Thyroid gland (tissue), 4 donors: ENCODE measurements around the gene EID2B. TPM values are rescaled to one million over a fixed set of nuclear protein-coding genes. Genes with fewer than 3 reads are reported as not detected.

Experiments used
- DNase-seq, 2 donors: peaks; one replicate each; pipeline ENCODE4 v3.0.0-alpha.2; 2019
- H3K27ac ChIP-seq, 3 donors: fragments of 200-600 bp; sonication (generic); 1 replicate in 2 of 3; 2 replicates in 1 of 3; pipeline ENCODE4 v1.5.1; 2016 to 2019; ENCODE audit warnings: mild to moderate bottlenecking in 1 of 3, moderate library complexity in 1 of 3
- H3K27me3 ChIP-seq: fragments of 200-600 bp; sonication (generic); one replicate; pipeline ENCODE4 v1.5.1; 2019
- H3K36me3 ChIP-seq, 2 donors: fragments of 200-600 bp; sonication (generic); one replicate each; pipeline ENCODE4 v1.5.1; 2016 to 2019
- H3K4me1 ChIP-seq, 2 donors: fragments of 200-600 bp; sonication (generic); one replicate each; pipeline ENCODE4 v1.5.1; 2017 to 2019
- H3K4me3 ChIP-seq, 3 donors: fragments of 200-600 bp; sonication (generic); replicated peaks in 1 of 3; 1 replicate in 2 of 3; 2 replicates in 1 of 3; pipeline ENCODE4 v1.5.1; 2016; ENCODE audit warnings: mild to moderate bottlenecking in 1 of 3
- H3K9me3 ChIP-seq: fragments of 200-600 bp; sonication (generic); one replicate; pipeline ENCODE4 v1.5.1; 2017
- CTCF ChIP-seq, 6 experiments: fragments of 200-600 bp in 3 of 6; fragments of 450-650 bp in 3 of 6; sonication (generic) in 3 of 6; IDR thresholded peaks; one replicate each; pipeline ENCODE4 v1.5.1; 2016 to 2019; ENCODE audit warnings: antibody characterized with exemption in 6 of 6, mild to moderate bottlenecking in 2 of 6, inconsistent platforms in 1 of 6, moderate library complexity in 1 of 6
- POLR2A ChIP-seq, 2 donors: fragments of 450-650 bp; IDR thresholded peaks; one replicate each; pipeline ENCODE4 v1.6.1; 2017; ENCODE audit warnings: antibody characterized with exemption in 2 of 2, mild to moderate bottlenecking in 2 of 2, moderate library complexity in 1 of 2
- WGBS, 2 donors: methylation state at CpG; one replicate each; pipeline ENCODE4 v1.1.5; 2017; 5-methylcytosine and 5-hydroxymethylcytosine counted together
- intact Hi-C: fragments of 100-400 bp; cut with DNase I; formaldehyde crosslinking; loops from one replicate; pipeline ENCODE4 v1.15.1; 2023
- total RNA-seq, 4 donors: library from RNA; depleted of rRNA; stranded (reverse); fragments of >200 nt; gene quantifications; one replicate each; pipeline ENCODE4 v1.2.3, GENCODE V29; 2016

EID2B gene
- total RNA-seq, 4 donors from 2014 or later, result 2.4 to 7.1 (median 4.4) TPM

- peaks cover 5 to 10% of the 10 kb centered on the region in 2 donors for H3K4me1 ChIP-seq
- intact Hi-C loops, result no loop called here
- H3K27me3 ChIP-seq, result peaks cover 5% of the 10 kb centered on the region
- no peak for DNase-seq
- WGBS, 2 donors, result 30 to 35% methylated on average over 24 of the region's 24 CpGs
- H3K9me3 ChIP-seq, result no peaks in the 10 kb centered on the region
- no peak for TF ChIP-seq CTCF (IDR thresholded peaks at IDR 0.05)
- no peak for TF ChIP-seq POLR2A (IDR thresholded peaks at IDR 0.05)
- no peak overlapping the region for H3K4me3 ChIP-seq
- H3K27ac ChIP-seq, result no peak overlapping the region
- H3K36me3 ChIP-seq, result no peaks in the 10 kb centered on the region
These were observed 24.8 kb downstream of the EID2B start for GRCh38 chr19:39507715-39508364.

- Histone ChIP-seq H3K9me3 (no peaks in the 10 kb centered on the region), H3K36me3 (no peaks in the 10 kb centered on the region), H3K27me3 (peaks cover 5% of the 10 kb centered on the region), H3K27ac (no peak overlapping the region), H3K4me3 (peak overlapping the region in 1 of 3 donors; percentile 28), H3K4me1 (peaks cover 5 to 13% of the 10 kb centered on the region in 2 donors)
- WGBS, 2 donors, result 2 to 5% methylated on average over 11 to 32 of the region's 96 CpGs
- no peak for TF ChIP-seq POLR2A (IDR thresholded peaks at IDR 0.05)
- TF ChIP-seq CTCF (IDR thresholded peaks at IDR 0.05), result no peak
- DNase-seq, result peak; percentile 35 to 42
- intact Hi-C loops, result no loop called here
These were observed 25.5 kb downstream of the EID2B start for GRCh38 chr19:39506944-39507714.

- 54 to 58% methylated on average over 7 of the region's 7 CpGs for WGBS, 2 donors
- no peak for DNase-seq
- Histone ChIP-seq H3K27me3 (peaks cover 5% of the 10 kb centered on the region), H3K4me1 (peaks cover 5 to 13% of the 10 kb centered on the region in 2 donors), H3K4me3 (no peak overlapping the region), H3K36me3 (no peaks in the 10 kb centered on the region), H3K27ac (no peak overlapping the region), H3K9me3 (no peaks in the 10 kb centered on the region)
- TF ChIP-seq CTCF (IDR thresholded peaks at IDR 0.05) (no peak), POLR2A (IDR thresholded peaks at IDR 0.05) (no peak)
- intact Hi-C loops, result no loop called here
These were observed 26.1 kb downstream of the EID2B start for GRCh38 chr19:39506598-39506943.

GRCh38 chr19:39502640-39503417 lies 29.8 kb downstream of the EID2B start:
- 36 to 48% methylated on average over 11 to 13 of the region's 69 CpGs for WGBS, 2 donors
- Histone ChIP-seq H3K4me3 (no peak overlapping the region), H3K36me3 (no peaks in the 10 kb centered on the region), H3K9me3 (no peaks in the 10 kb centered on the region), H3K27ac (no peak overlapping the region), H3K27me3 (peaks cover 8% of the 10 kb centered on the region), H3K4me1 (peaks cover 5 to 28% of the 10 kb centered on the region in 2 donors)
- TF ChIP-seq CTCF (IDR thresholded peaks at IDR 0.05) (peak in 5 of 6 experiments; percentile 31 to 92 (median 77)), POLR2A (IDR thresholded peaks at IDR 0.05) (no peak)
- intact Hi-C loops, result no loop called here
- peak; percentile 57 to 58 for DNase-seq
